GM23338 (cell line): ENCODE results near the gene ZPR1. TPM values are rescaled to one million over a fixed set of nuclear protein-coding genes. Genes with fewer than 3 reads are reported as not detected.

Experiments
- ATAC-seq: fragments of 200-7000 bp; cut with Tn5 transposase; 3 replicates; pipeline ENCODE4 v1.9.1; 2020
- DNase-seq: peaks from one replicate; pipeline ENCODE4 v3.0.0-alpha.2; 2015; ENCODE audit warnings: low spot score
- H2AFZ ChIP-seq: fragments of 200-600 bp; sonication (generic); 2 replicates; pipeline ENCODE4 v1.8.0; 2016; ENCODE audit warnings: antibody characterized with exemption, mild to moderate bottlenecking, moderate library complexity
- H3F3A ChIP-seq: fragments of 200-600 bp; sonication (generic); replicated peaks from 2 replicates; pipeline ENCODE4 v1.8.0; 2017; ENCODE audit warnings: antibody characterized with exemption, mixed run types, low read depth
- H3K27ac ChIP-seq: fragments of 200-600 bp; sonication (generic); 2 replicates; pipeline ENCODE4 v1.6.1; 2016; ENCODE audit warnings: low read depth
- H3K27me3 ChIP-seq: fragments of 200-600 bp; sonication (generic); 2 replicates; pipeline ENCODE4 v1.8.0; 2016; ENCODE audit warnings: mild to moderate bottlenecking, mixed run types, moderate library complexity; ENCODE audit not compliant: insufficient read depth
- H3K36me3 ChIP-seq: fragments of 200-600 bp; sonication (generic); 2 replicates; pipeline ENCODE4 v1.8.0; 2016; ENCODE audit warnings: mild to moderate bottlenecking; ENCODE audit not compliant: insufficient read depth
- H3K4me1 ChIP-seq: fragments of 200-600 bp; sonication (generic); 2 replicates; pipeline ENCODE4 v1.8.0; 2016; ENCODE audit warnings: mild to moderate bottlenecking, moderate library complexity; ENCODE audit not compliant: insufficient read depth
- H3K4me2 ChIP-seq: fragments of 200-600 bp; sonication (generic); 2 replicates; pipeline ENCODE4 v1.7.1; 2017; ENCODE audit warnings: mixed run types
- H3K4me3 ChIP-seq: fragments of 200-600 bp; sonication (generic); 2 replicates; pipeline ENCODE4 v1.6.1; 2016; ENCODE audit warnings: mixed run types
- H3K79me2 ChIP-seq: fragments of 200-600 bp; sonication (generic); replicated peaks from 2 replicates; pipeline ENCODE4 v1.8.0; 2017; ENCODE audit warnings: mild to moderate bottlenecking; ENCODE audit not compliant: insufficient read depth
- H3K9me2 ChIP-seq: fragments of 200-600 bp; sonication (generic); 2 replicates; pipeline ENCODE4 v1.8.0; 2017; ENCODE audit not compliant: insufficient read depth
- H4K20me1 ChIP-seq: fragments of 200-600 bp; sonication (generic); replicated peaks from 2 replicates; pipeline ENCODE4 v1.8.0; 2017; ENCODE audit warnings: mild to moderate bottlenecking; ENCODE audit not compliant: insufficient read depth
- H3K27ac Mint-ChIP-seq: 2 replicates; pipeline ENCODE4 v1.8.0; 2020; ENCODE audit warnings: inconsistent platforms, mild to moderate bottlenecking, moderate library complexity, mixed read lengths
- H3K27me3 Mint-ChIP-seq: 3 replicates; pipeline ENCODE4 v1.8.0; 2022; ENCODE audit warnings: low read depth, mild to moderate bottlenecking, moderate library complexity, mixed read lengths, inconsistent platforms; ENCODE audit not compliant: insufficient read depth, poor library complexity
- H3K36me3 Mint-ChIP-seq: 3 replicates; pipeline ENCODE4 v1.8.0; 2021; ENCODE audit warnings: low read depth, mild to moderate bottlenecking, inconsistent platforms, moderate library complexity, mixed read lengths
- H3K4me1 Mint-ChIP-seq: 3 replicates; pipeline ENCODE4 v1.8.0; 2020; ENCODE audit warnings: mild to moderate bottlenecking, inconsistent platforms, mixed read lengths
- H3K4me3 Mint-ChIP-seq: 3 replicates; pipeline ENCODE4 v1.8.0; 2021; ENCODE audit warnings: moderate library complexity, mild to moderate bottlenecking, inconsistent platforms, mixed read lengths
- H3K9me3 Mint-ChIP-seq: 3 replicates; pipeline ENCODE4 v1.8.0; 2020; ENCODE audit warnings: moderate library complexity, mild to moderate bottlenecking, inconsistent platforms, mixed read lengths
- EZH2 ChIP-seq: fragments of 200-600 bp; sonication (generic); IDR thresholded peaks from one replicate; pipeline ENCODE4 v1.8.0; 2017; ENCODE audit warnings: antibody characterized with exemption, mild to moderate bottlenecking, low read depth; ENCODE audit not compliant: unreplicated experiment
- JUNB ChIP-seq: IDR thresholded peaks from one replicate; pipeline ENCODE4 v1.6.1; 2016; ENCODE audit warnings: antibody characterized with exemption; ENCODE audit not compliant: unreplicated experiment
- POLR2AphosphoS5 ChIP-seq: IDR thresholded peaks from 2 replicates; pipeline ENCODE4 v1.6.1; 2016; ENCODE audit warnings: antibody characterized with exemption, low read depth
- REST ChIP-seq: IDR thresholded peaks from one replicate; pipeline ENCODE4 v1.6.1; 2018; ENCODE audit warnings: antibody characterized with exemption; ENCODE audit not compliant: unreplicated experiment
- STAT1 ChIP-seq: IDR thresholded peaks from one replicate; pipeline ENCODE4 v1.6.1; 2016; ENCODE audit warnings: antibody characterized with exemption; ENCODE audit not compliant: unreplicated experiment
- ZNF331 ChIP-seq: fragments of 250-450 bp; sonication (Bioruptor Pico); IDR thresholded peaks from 2 replicates; pipeline ENCODE4 v1.5.0; 2020; ENCODE audit warnings: low read depth, mild to moderate bottlenecking, moderate library complexity
- polyA plus RNA-seq: library from polyadenylated mRNA; unstranded; fragments of >200 nt; fragmentation: Nextera tagmentation; extraction: Ambion mirVana; gene quantifications from 2 replicates; pipeline ENCODE4 v1.2.1, GENCODE V29; 2016
- total RNA-seq: library from RNA; depleted of rRNA; stranded (reverse); fragments of >200 nt; shearing (Covaris generic); gene quantifications from 2 replicates; pipeline ENCODE4 v1.2.3, GENCODE V29; 2014
- TF ChIP-seq, protein P1 (sequence below): IDR thresholded peaks from 2 replicates; pipeline ENCODE4 v1.6.1; 2016; ENCODE audit warnings: antibody characterized with exemption
- TF ChIP-seq, protein P2 (sequence below): fragments of 250-450 bp; sonication (Bioruptor Pico); IDR thresholded peaks from 2 replicates; pipeline ENCODE4 v1.5.0; 2020; ENCODE audit warnings: mild to moderate bottlenecking, moderate library complexity
- TF ChIP-seq, protein P3 (sequence below), 2 experiments: fragments of 200-600 bp in 1 of 2; sonication (generic) in 1 of 2; conservative IDR thresholded peaks; 2 replicates each; pipeline versions ENCODE4 v1.5.1 to v1.6.1; 2016 to 2017; ENCODE audit warnings: antibody characterized with exemption in 2 of 2, low read depth in 2 of 2, mild to moderate bottlenecking in 2 of 2, moderate library complexity in 1 of 2

ZPR1 gene
- total and polyA plus RNA-seq, 2 experiments from 2014 or later: 55.4 to 96.7 TPM

DNA sequence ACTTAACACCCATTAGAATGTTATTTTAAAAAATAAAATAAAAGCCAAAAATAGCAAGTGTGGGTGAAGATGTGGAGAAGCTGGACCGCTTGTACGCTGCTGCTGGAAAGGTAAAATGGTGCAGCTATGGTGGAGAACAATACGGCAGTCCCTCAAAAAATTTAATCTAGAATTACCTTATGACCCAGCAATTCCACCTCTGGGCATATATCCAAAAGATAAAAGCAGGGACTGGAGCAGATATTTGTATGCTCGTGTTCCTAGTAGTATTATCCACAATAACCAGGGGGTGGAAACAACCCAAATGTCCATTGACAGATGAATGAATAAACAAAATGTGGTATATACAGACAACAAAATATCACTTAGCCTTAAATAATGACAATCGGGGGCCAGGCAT is 10.0 kb upstream of the ZPR1 start:
- no peaks in the 10 kb centered on the region for H4K20me1 ChIP-seq
- no peak overlapping the region for H2AFZ ChIP-seq
- Mint-ChIP-seq H3K4me1 (peaks cover 4% of the 10 kb centered on the region), H3K27ac (no peak overlapping the region), H3K4me3 (no peak overlapping the region), H3K9me3 (no peaks in the 10 kb centered on the region), H3K36me3 (no peaks in the 10 kb centered on the region), H3K27me3 (no peaks in the 10 kb centered on the region)
- no peak overlapping the region for H3K27ac ChIP-seq
- DNase-seq (no peak), ATAC-seq (no peak)
- no peaks in the 10 kb centered on the region for H3K27me3 ChIP-seq
- no peak for TF ChIP-seq EZH2
- TF ChIP-seq, protein P1, sequence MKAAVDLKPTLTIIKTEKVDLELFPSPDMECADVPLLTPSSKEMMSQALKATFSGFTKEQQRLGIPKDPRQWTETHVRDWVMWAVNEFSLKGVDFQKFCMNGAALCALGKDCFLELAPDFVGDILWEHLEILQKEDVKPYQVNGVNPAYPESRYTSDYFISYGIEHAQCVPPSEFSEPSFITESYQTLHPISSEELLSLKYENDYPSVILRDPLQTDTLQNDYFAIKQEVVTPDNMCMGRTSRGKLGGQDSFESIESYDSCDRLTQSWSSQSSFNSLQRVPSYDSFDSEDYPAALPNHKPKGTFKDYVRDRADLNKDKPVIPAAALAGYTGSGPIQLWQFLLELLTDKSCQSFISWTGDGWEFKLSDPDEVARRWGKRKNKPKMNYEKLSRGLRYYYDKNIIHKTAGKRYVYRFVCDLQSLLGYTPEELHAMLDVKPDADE: no peak
- no peak for TF ChIP-seq ZNF331 (CRISPR knock-in tag)
- no peak overlapping the region for H3K4me2 ChIP-seq
- no peaks in the 10 kb centered on the region for H3K79me2 ChIP-seq
- no peaks in the 10 kb centered on the region for H3K36me3 ChIP-seq
- H3K4me3 ChIP-seq: no peak overlapping the region
- H3K9me2 ChIP-seq: peaks cover 6% of the 10 kb centered on the region; the same call in 1 of the 2 replicates
- H3F3A ChIP-seq: no peaks in the 10 kb centered on the region
- H3K4me1 ChIP-seq: no peaks in the 10 kb centered on the region; the same call in 1 of the 2 replicates

DNA sequence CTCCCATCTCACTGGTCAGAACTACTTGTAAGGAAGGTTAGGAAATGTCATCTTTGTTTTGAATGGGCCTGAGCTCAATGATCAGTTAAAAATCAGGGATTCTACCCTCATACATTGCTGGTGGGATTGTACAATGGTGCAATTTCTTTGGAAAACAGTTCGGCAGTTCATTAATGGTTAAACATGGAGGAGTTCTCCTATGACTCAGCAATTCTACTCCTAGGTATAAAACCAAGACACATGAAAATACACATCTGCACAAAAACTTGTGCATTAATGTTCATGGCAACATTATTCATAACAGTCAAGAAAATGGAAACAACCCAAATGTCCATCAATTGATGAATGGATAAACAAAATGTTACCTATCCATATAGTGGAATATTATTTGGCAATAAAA is 8.7 kb upstream of the ZPR1 start:
- 0 out of 2 replicates have a peak overlapping the region, but pooled peaks have one; percentile 32 for H2AFZ ChIP-seq
- H3K9me2 ChIP-seq: peaks cover 6% of the 10 kb centered on the region; the same call in 1 of the 2 replicates
- H3K9me3 Mint-ChIP-seq: no peaks in the 10 kb centered on the region
- H3K36me3 ChIP-seq: no peaks in the 10 kb centered on the region
- no peaks in the 10 kb centered on the region for H3K79me2 ChIP-seq
- no peaks in the 10 kb centered on the region for H3K36me3 Mint-ChIP-seq
- no peaks in the 10 kb centered on the region; the same call in 1 of the 2 replicates for H3K4me1 ChIP-seq
- H3K27ac ChIP-seq: no peak overlapping the region
- H3K27me3 Mint-ChIP-seq: no peaks in the 10 kb centered on the region
- H3K27me3 ChIP-seq: no peaks in the 10 kb centered on the region
- H3K4me3 Mint-ChIP-seq: no peak overlapping the region
- H4K20me1 ChIP-seq: no peaks in the 10 kb centered on the region
- no peaks in the 10 kb centered on the region for H3F3A ChIP-seq
- peaks cover 9% of the 10 kb centered on the region for H3K4me1 Mint-ChIP-seq
- DNase-seq: no peak
- no peak overlapping the region for H3K4me2 ChIP-seq
- H3K27ac Mint-ChIP-seq: 0 out of 2 replicates have a peak overlapping the region, but pooled peaks have one; percentile 36
- no peak overlapping the region for H3K4me3 ChIP-seq
- ATAC-seq: no peak
- TF ChIP-seq, protein P2, sequence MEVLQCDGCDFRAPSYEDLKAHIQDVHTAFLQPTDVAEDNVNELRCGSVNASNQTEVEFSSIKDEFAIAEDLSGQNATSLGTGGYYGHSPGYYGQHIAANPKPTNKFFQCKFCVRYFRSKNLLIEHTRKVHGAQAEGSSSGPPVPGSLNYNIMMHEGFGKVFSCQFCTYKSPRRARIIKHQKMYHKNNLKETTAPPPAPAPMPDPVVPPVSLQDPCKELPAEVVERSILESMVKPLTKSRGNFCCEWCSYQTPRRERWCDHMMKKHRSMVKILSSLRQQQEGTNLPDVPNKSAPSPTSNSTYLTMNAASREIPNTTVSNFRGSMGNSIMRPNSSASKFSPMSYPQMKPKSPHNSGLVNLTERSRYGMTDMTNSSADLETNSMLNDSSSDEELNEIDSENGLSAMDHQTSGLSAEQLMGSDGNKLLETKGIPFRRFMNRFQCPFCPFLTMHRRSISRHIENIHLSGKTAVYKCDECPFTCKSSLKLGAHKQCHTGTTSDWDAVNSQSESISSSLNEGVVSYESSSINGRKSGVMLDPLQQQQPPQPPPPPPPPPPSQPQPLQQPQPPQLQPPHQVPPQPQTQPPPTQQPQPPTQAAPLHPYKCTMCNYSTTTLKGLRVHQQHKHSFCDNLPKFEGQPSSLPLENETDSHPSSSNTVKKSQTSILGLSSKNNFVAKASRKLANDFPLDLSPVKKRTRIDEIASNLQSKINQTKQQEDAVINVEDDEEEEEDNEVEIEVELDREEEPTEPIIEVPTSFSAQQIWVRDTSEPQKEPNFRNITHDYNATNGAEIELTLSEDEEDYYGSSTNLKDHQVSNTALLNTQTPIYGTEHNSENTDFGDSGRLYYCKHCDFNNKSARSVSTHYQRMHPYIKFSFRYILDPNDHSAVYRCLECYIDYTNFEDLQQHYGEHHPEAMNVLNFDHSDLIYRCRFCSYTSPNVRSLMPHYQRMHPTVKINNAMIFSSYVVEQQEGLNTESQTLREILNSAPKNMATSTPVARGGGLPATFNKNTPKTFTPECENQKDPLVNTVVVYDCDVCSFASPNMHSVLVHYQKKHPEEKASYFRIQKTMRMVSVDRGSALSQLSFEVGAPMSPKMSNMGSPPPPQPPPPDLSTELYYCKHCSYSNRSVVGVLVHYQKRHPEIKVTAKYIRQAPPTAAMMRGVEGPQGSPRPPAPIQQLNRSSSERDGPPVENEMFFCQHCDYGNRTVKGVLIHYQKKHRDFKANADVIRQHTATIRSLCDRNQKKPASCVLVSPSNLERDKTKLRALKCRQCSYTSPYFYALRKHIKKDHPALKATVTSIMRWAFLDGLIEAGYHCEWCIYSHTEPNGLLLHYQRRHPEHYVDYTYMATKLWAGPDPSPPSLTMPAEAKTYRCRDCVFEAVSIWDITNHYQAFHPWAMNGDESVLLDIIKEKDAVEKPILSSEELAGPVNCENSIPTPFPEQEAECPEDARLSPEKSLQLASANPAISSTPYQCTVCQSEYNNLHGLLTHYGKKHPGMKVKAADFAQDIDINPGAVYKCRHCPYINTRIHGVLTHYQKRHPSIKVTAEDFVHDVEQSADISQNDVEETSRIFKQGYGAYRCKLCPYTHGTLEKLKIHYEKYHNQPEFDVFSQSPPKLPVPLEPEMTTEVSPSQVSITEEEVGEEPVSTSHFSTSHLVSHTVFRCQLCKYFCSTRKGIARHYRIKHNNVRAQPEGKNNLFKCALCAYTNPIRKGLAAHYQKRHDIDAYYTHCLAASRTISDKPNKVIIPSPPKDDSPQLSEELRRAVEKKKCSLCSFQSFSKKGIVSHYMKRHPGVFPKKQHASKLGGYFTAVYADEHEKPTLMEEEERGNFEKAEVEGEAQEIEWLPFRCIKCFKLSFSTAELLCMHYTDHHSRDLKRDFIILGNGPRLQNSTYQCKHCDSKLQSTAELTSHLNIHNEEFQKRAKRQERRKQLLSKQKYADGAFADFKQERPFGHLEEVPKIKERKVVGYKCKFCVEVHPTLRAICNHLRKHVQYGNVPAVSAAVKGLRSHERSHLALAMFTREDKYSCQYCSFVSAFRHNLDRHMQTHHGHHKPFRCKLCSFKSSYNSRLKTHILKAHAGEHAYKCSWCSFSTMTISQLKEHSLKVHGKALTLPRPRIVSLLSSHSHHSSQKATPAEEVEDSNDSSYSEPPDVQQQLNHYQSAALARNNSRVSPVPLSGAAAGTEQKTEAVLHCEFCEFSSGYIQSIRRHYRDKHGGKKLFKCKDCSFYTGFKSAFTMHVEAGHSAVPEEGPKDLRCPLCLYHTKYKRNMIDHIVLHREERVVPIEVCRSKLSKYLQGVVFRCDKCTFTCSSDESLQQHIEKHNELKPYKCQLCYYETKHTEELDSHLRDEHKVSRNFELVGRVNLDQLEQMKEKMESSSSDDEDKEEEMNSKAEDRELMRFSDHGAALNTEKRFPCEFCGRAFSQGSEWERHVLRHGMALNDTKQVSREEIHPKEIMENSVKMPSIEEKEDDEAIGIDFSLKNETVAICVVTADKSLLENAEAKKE (CRISPR knock-in tag): no peak
- TF ChIP-seq ZNF331 (CRISPR knock-in tag) (no peak), JUNB (no peak), REST (no peak), STAT1 (no peak), POLR2AphosphoS5 (no peak)
- TF ChIP-seq, protein P3, sequence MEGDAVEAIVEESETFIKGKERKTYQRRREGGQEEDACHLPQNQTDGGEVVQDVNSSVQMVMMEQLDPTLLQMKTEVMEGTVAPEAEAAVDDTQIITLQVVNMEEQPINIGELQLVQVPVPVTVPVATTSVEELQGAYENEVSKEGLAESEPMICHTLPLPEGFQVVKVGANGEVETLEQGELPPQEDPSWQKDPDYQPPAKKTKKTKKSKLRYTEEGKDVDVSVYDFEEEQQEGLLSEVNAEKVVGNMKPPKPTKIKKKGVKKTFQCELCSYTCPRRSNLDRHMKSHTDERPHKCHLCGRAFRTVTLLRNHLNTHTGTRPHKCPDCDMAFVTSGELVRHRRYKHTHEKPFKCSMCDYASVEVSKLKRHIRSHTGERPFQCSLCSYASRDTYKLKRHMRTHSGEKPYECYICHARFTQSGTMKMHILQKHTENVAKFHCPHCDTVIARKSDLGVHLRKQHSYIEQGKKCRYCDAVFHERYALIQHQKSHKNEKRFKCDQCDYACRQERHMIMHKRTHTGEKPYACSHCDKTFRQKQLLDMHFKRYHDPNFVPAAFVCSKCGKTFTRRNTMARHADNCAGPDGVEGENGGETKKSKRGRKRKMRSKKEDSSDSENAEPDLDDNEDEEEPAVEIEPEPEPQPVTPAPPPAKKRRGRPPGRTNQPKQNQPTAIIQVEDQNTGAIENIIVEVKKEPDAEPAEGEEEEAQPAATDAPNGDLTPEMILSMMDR (conservative IDR thresholded peaks at IDR 0.05; ENCODE audit: low read depth in 2 of 2): no peak
